ENCODE measurements around the gene SLC12A5. TPM values are rescaled to one million over a fixed set of nuclear protein-coding genes. Genes with fewer than 3 reads are reported as not detected.

Gene SLC12A5
- total RNA-seq, 1 donor from 2014 or later, result 0.77 TPM

GRCh38 chr20:46050444-46050843 lies 21.4 kb downstream of the SLC12A5 start:
- Mint-ChIP-seq H3K27ac (no peak overlapping the region), H3K36me3 (peaks cover 3% of the 10 kb centered on the region), H3K4me3 (no peak overlapping the region), H3K27me3 (ENCODE audit: insufficient read depth, low read depth) (peaks cover 18% of the 10 kb centered on the region), H3K4me1 (no peaks in the 10 kb centered on the region), H3K9me3 (no peaks in the 10 kb centered on the region)
- H3K4me3 ChIP-seq, result no peak overlapping the region
- H3K79me2 ChIP-seq (ENCODE audit: low read depth), result no peaks in the 10 kb centered on the region
- no peak overlapping the region for H3K4me2 ChIP-seq
- no peaks in the 10 kb centered on the region for H3K9me3 ChIP-seq (ENCODE audit: low read depth)
- H3K36me3 ChIP-seq, result no peaks in the 10 kb centered on the region
- H3K4me1 ChIP-seq, result no peaks in the 10 kb centered on the region
- DNase-seq (ENCODE audit: low spot score), result no peak
- H3K27ac ChIP-seq, result no peak overlapping the region
- TF ChIP-seq EZH2 (IDR thresholded peaks at IDR 0.05) (no peak), CTCF (IDR thresholded peaks at IDR 0.05) (no peak), EZH2phosphoT487 (IDR thresholded peaks at IDR 0.05) (no peak)
- H3K27me3 ChIP-seq, result peaks cover 85% of the 10 kb centered on the region
- H3K9ac ChIP-seq, result no peak overlapping the region
- peaks cover 12% of the 10 kb centered on the region for H4K20me1 ChIP-seq (ENCODE audit: low read depth)
- H2AFZ ChIP-seq (replicated peaks), result no peak overlapping the region
- no peaks in the 10 kb centered on the region for H3F3A ChIP-seq (ENCODE audit: low read depth)

GRCh38 chr20:46050885-46051284 lies 21.9 kb downstream of the SLC12A5 start:
- Mint-ChIP-seq H3K9me3 (no peaks in the 10 kb centered on the region), H3K27ac (no peak overlapping the region), H3K27me3 (ENCODE audit: insufficient read depth, low read depth) (peaks cover 22% of the 10 kb centered on the region), H3K4me1 (no peaks in the 10 kb centered on the region), H3K4me3 (no peak overlapping the region), H3K36me3 (peaks cover 7% of the 10 kb centered on the region)
- Histone ChIP-seq H3K4me1 (no peaks in the 10 kb centered on the region), H4K20me1 (ENCODE audit: low read depth) (peaks cover 17% of the 10 kb centered on the region), H3K9ac (no peak overlapping the region), H3K79me2 (ENCODE audit: low read depth) (no peaks in the 10 kb centered on the region), H3F3A (ENCODE audit: low read depth) (no peaks in the 10 kb centered on the region), H3K27ac (no peak overlapping the region), H3K4me2 (no peak overlapping the region), H3K9me3 (ENCODE audit: low read depth) (no peaks in the 10 kb centered on the region), H3K27me3 (peaks cover 85% of the 10 kb centered on the region), H3K36me3 (no peaks in the 10 kb centered on the region), H3K4me3 (no peak overlapping the region), H2AFZ (replicated peaks) (no peak overlapping the region)
- TF ChIP-seq EZH2phosphoT487 (IDR thresholded peaks at IDR 0.05) (no peak), EZH2 (IDR thresholded peaks at IDR 0.05) (no peak), CTCF (IDR thresholded peaks at IDR 0.05) (no peak)
- no peak for DNase-seq (ENCODE audit: low spot score)

- peaks cover 25% of the 10 kb centered on the region for H4K20me1 ChIP-seq (ENCODE audit: low read depth)
- no peaks in the 10 kb centered on the region for H3F3A ChIP-seq (ENCODE audit: low read depth)
- no peak overlapping the region for H3K4me2 ChIP-seq
- no peak overlapping the region for H3K4me3 ChIP-seq
- TF ChIP-seq EZH2 (IDR thresholded peaks at IDR 0.05), result no peak
- TF ChIP-seq EZH2phosphoT487 (IDR thresholded peaks at IDR 0.05), result no peak
- TF ChIP-seq CTCF (IDR thresholded peaks at IDR 0.05), result no peak
- no peaks in the 10 kb centered on the region for H3K4me1 ChIP-seq
- no peak for DNase-seq (ENCODE audit: low spot score)
- no peaks in the 10 kb centered on the region for H3K9me3 Mint-ChIP-seq
- no peak overlapping the region for H3K9ac ChIP-seq
- no peak overlapping the region for H3K4me3 Mint-ChIP-seq
- peaks cover 10% of the 10 kb centered on the region for H3K36me3 Mint-ChIP-seq
- H3K27ac ChIP-seq, result no peak overlapping the region
- no peak overlapping the region for H3K27ac Mint-ChIP-seq
- H3K36me3 ChIP-seq, result no peaks in the 10 kb centered on the region
- H3K79me2 ChIP-seq (ENCODE audit: low read depth), result no peaks in the 10 kb centered on the region
- peaks cover 24% of the 10 kb centered on the region for H3K27me3 Mint-ChIP-seq (ENCODE audit: insufficient read depth, low read depth)
- no peaks in the 10 kb centered on the region for H3K9me3 ChIP-seq (ENCODE audit: low read depth)
- no peak overlapping the region for H2AFZ ChIP-seq (replicated peaks)
- peaks cover 87% of the 10 kb centered on the region for H3K27me3 ChIP-seq
- no peaks in the 10 kb centered on the region for H3K4me1 Mint-ChIP-seq
These were observed 22.7 kb downstream of the SLC12A5 start for GRCh38 chr20:46051556-46052308.

Measured in neural progenitor cell (in vitro differentiated cells).